ENCODE results near the gene ARHGAP6. TPM values are rescaled to one million over a fixed set of nuclear protein-coding genes. Genes with fewer than 3 reads are reported as not detected.

The ARHGAP6 gene
- total and polyA plus RNA-seq, 3 experiments from 2014 or later: not detected

GRCh38 chrX:11269996-11270395 lies 395.7 kb downstream of the ARHGAP6 start:
- CTCF ChIA-PET: no interaction called here
- Mint-ChIP-seq H3K4me1 (no peaks in the 10 kb centered on the region), H3K27me3 (no peaks in the 10 kb centered on the region), H3K27ac (no peak overlapping the region), H3K9me3 (peaks cover 0 to 2% (median 0%) of the 10 kb centered on the region in 5 donors), H3K36me3 (no peaks in the 10 kb centered on the region), H3K4me3 (no peak overlapping the region)
- DNase-seq: no peak
- POLR2A ChIA-PET: no interaction called here
- Histone ChIP-seq H3K27me3 (ENCODE audit: insufficient read depth, low read length, poor library complexity, severe bottlenecking) (no peaks in the 10 kb centered on the region), H3K4me3 (ENCODE audit: low read length) (no peak overlapping the region), H3K4me1 (ENCODE audit: insufficient read depth, low read length) (no peaks in the 10 kb centered on the region), H3K9me3 (ENCODE audit: low read length) (no peaks in the 10 kb centered on the region), H3K36me3 (ENCODE audit: insufficient read depth, low read length) (no peaks in the 10 kb centered on the region), H3K27ac (ENCODE audit: low read depth, low read length) (no peak overlapping the region)

GRCh38 chrX:11269006-11269405 lies 396.7 kb downstream of the ARHGAP6 start:
- ChIA-PET CTCF (no interaction called here), POLR2A (no interaction called here)
- no peaks in the 10 kb centered on the region for H3K9me3 ChIP-seq (ENCODE audit: low read length)
- no peaks in the 10 kb centered on the region for H3K27me3 ChIP-seq (ENCODE audit: insufficient read depth, low read length, poor library complexity, severe bottlenecking)
- no peaks in the 10 kb centered on the region for H3K36me3 ChIP-seq (ENCODE audit: insufficient read depth, low read length)
- no peak overlapping the region for H3K27ac ChIP-seq (ENCODE audit: low read depth, low read length)
- H3K4me1 ChIP-seq (ENCODE audit: insufficient read depth, low read length): no peaks in the 10 kb centered on the region
- Mint-ChIP-seq H3K36me3 (no peaks in the 10 kb centered on the region), H3K27me3 (no peaks in the 10 kb centered on the region), H3K4me3 (no peak overlapping the region), H3K9me3 (peaks cover 0 to 2% (median 0%) of the 10 kb centered on the region in 5 donors), H3K4me1 (no peaks in the 10 kb centered on the region), H3K27ac (no peak overlapping the region)
- no peak for DNase-seq
- no peak overlapping the region for H3K4me3 ChIP-seq (ENCODE audit: low read length)

- no peaks in the 10 kb centered on the region for H3K36me3 Mint-ChIP-seq
- no peak overlapping the region for H3K27ac Mint-ChIP-seq
- H3K27me3 ChIP-seq (ENCODE audit: insufficient read depth, low read length, poor library complexity, severe bottlenecking): no peaks in the 10 kb centered on the region
- H3K27ac ChIP-seq (ENCODE audit: low read depth, low read length): no peak overlapping the region
- H3K27me3 Mint-ChIP-seq: no peaks in the 10 kb centered on the region
- ChIA-PET POLR2A (no interaction called here), CTCF (no interaction called here)
- H3K9me3 ChIP-seq (ENCODE audit: low read length): no peaks in the 10 kb centered on the region
- no peak overlapping the region for H3K4me3 Mint-ChIP-seq
- no peaks in the 10 kb centered on the region for H3K36me3 ChIP-seq (ENCODE audit: insufficient read depth, low read length)
- H3K4me1 ChIP-seq (ENCODE audit: insufficient read depth, low read length): no peaks in the 10 kb centered on the region
- H3K9me3 Mint-ChIP-seq: peaks cover 0 to 2% (median 0%) of the 10 kb centered on the region in 5 donors
- DNase-seq: no peak
- no peaks in the 10 kb centered on the region for H3K4me1 Mint-ChIP-seq
- H3K4me3 ChIP-seq (ENCODE audit: low read length): no peak overlapping the region
These were observed 398.3 kb downstream of the ARHGAP6 start for GRCh38 chrX:11267425-11267824.

- Histone ChIP-seq H3K27me3 (ENCODE audit: insufficient read depth, low read length, poor library complexity, severe bottlenecking) (no peaks in the 10 kb centered on the region), H3K4me1 (ENCODE audit: insufficient read depth, low read length) (no peaks in the 10 kb centered on the region), H3K27ac (ENCODE audit: low read depth, low read length) (no peak overlapping the region), H3K4me3 (ENCODE audit: low read length) (no peak overlapping the region), H3K9me3 (ENCODE audit: low read length) (no peaks in the 10 kb centered on the region), H3K36me3 (ENCODE audit: insufficient read depth, low read length) (no peaks in the 10 kb centered on the region)
- Mint-ChIP-seq H3K27me3 (no peaks in the 10 kb centered on the region), H3K4me1 (no peaks in the 10 kb centered on the region), H3K9me3 (peaks cover 0 to 2% (median 0%) of the 10 kb centered on the region in 5 donors), H3K27ac (no peak overlapping the region), H3K36me3 (no peaks in the 10 kb centered on the region), H3K4me3 (no peak overlapping the region)
- no peak for DNase-seq
- CTCF ChIA-PET: no interaction called here
- POLR2A ChIA-PET: no interaction called here
These were observed 399.1 kb downstream of the ARHGAP6 start for GRCh38 chrX:11266573-11267003.

GRCh38 chrX:11265352-11265751 lies 400.4 kb downstream of the ARHGAP6 start:
- Mint-ChIP-seq H3K9me3 (peaks cover 0 to 2% (median 0%) of the 10 kb centered on the region in 5 donors), H3K4me1 (no peaks in the 10 kb centered on the region), H3K36me3 (no peaks in the 10 kb centered on the region), H3K27me3 (no peaks in the 10 kb centered on the region), H3K27ac (no peak overlapping the region), H3K4me3 (no peak overlapping the region)
- no peak for DNase-seq
- Histone ChIP-seq H3K27me3 (ENCODE audit: insufficient read depth, low read length, poor library complexity, severe bottlenecking) (no peaks in the 10 kb centered on the region), H3K36me3 (ENCODE audit: insufficient read depth, low read length) (no peaks in the 10 kb centered on the region), H3K4me1 (ENCODE audit: insufficient read depth, low read length) (no peaks in the 10 kb centered on the region), H3K4me3 (ENCODE audit: low read length) (no peak overlapping the region), H3K27ac (ENCODE audit: low read depth, low read length) (peak overlapping the region; percentile 31), H3K9me3 (ENCODE audit: low read length) (no peaks in the 10 kb centered on the region)
- ChIA-PET POLR2A (no interaction called here), CTCF (no interaction called here)

GRCh38 chrX:11264925-11265324 lies 400.8 kb downstream of the ARHGAP6 start:
- Histone ChIP-seq H3K4me1 (ENCODE audit: insufficient read depth, low read length) (no peaks in the 10 kb centered on the region), H3K9me3 (ENCODE audit: low read length) (no peaks in the 10 kb centered on the region), H3K27me3 (ENCODE audit: insufficient read depth, low read length, poor library complexity, severe bottlenecking) (no peaks in the 10 kb centered on the region), H3K36me3 (ENCODE audit: insufficient read depth, low read length) (no peaks in the 10 kb centered on the region), H3K27ac (ENCODE audit: low read depth, low read length) (no peak overlapping the region), H3K4me3 (ENCODE audit: low read length) (no peak overlapping the region)
- Mint-ChIP-seq H3K27ac (no peak overlapping the region), H3K9me3 (peaks cover 0 to 2% (median 0%) of the 10 kb centered on the region in 5 donors), H3K4me3 (no peak overlapping the region), H3K4me1 (no peaks in the 10 kb centered on the region), H3K27me3 (no peaks in the 10 kb centered on the region), H3K36me3 (no peaks in the 10 kb centered on the region)
- DNase-seq: no peak
- ChIA-PET POLR2A (no interaction called here), CTCF (no interaction called here)

- Histone ChIP-seq H3K27me3 (ENCODE audit: insufficient read depth, low read length, poor library complexity, severe bottlenecking) (no peaks in the 10 kb centered on the region), H3K27ac (ENCODE audit: low read depth, low read length) (no peak overlapping the region), H3K4me1 (ENCODE audit: insufficient read depth, low read length) (no peaks in the 10 kb centered on the region), H3K9me3 (ENCODE audit: low read length) (no peaks in the 10 kb centered on the region), H3K36me3 (ENCODE audit: insufficient read depth, low read length) (no peaks in the 10 kb centered on the region), H3K4me3 (ENCODE audit: low read length) (no peak overlapping the region)
- no peak overlapping the region for H3K27ac Mint-ChIP-seq
- H3K36me3 Mint-ChIP-seq: no peaks in the 10 kb centered on the region
- H3K4me1 Mint-ChIP-seq: no peaks in the 10 kb centered on the region
- POLR2A ChIA-PET: no interaction called here
- H3K4me3 Mint-ChIP-seq: no peak overlapping the region
- CTCF ChIA-PET: no interaction called here
- DNase-seq: no peak
- H3K9me3 Mint-ChIP-seq: peaks cover 0 to 3% (median 0%) of the 10 kb centered on the region in 5 donors
- H3K27me3 Mint-ChIP-seq: no peaks in the 10 kb centered on the region
These were observed 404.5 kb downstream of the ARHGAP6 start for GRCh38 chrX:11261260-11261659.

- no peak for DNase-seq
- Histone ChIP-seq H3K27ac (ENCODE audit: low read depth, low read length) (no peak overlapping the region), H3K9me3 (ENCODE audit: low read length) (no peaks in the 10 kb centered on the region), H3K4me1 (ENCODE audit: insufficient read depth, low read length) (no peaks in the 10 kb centered on the region), H3K4me3 (ENCODE audit: low read length) (no peak overlapping the region), H3K27me3 (ENCODE audit: insufficient read depth, low read length, poor library complexity, severe bottlenecking) (no peaks in the 10 kb centered on the region), H3K36me3 (ENCODE audit: insufficient read depth, low read length) (no peaks in the 10 kb centered on the region)
- Mint-ChIP-seq H3K4me1 (no peaks in the 10 kb centered on the region), H3K27ac (no peak overlapping the region), H3K36me3 (no peaks in the 10 kb centered on the region), H3K9me3 (peaks cover 0 to 3% (median 0%) of the 10 kb centered on the region in 5 donors), H3K4me3 (no peak overlapping the region), H3K27me3 (no peaks in the 10 kb centered on the region)
- ChIA-PET POLR2A (no interaction called here), CTCF (no interaction called here)
These were observed 406.3 kb downstream of the ARHGAP6 start for GRCh38 chrX:11259437-11259836.

- H3K9me3 ChIP-seq (ENCODE audit: low read length): no peaks in the 10 kb centered on the region
- CTCF ChIA-PET: no interaction called here
- Mint-ChIP-seq H3K27me3 (no peaks in the 10 kb centered on the region), H3K4me3 (no peak overlapping the region), H3K9me3 (peaks cover 0 to 3% (median 0%) of the 10 kb centered on the region in 5 donors), H3K36me3 (no peaks in the 10 kb centered on the region), H3K27ac (no peak overlapping the region), H3K4me1 (no peaks in the 10 kb centered on the region)
- H3K36me3 ChIP-seq (ENCODE audit: insufficient read depth, low read length): no peaks in the 10 kb centered on the region
- POLR2A ChIA-PET: no interaction called here
- DNase-seq: no peak
- no peak overlapping the region for H3K27ac ChIP-seq (ENCODE audit: low read depth, low read length)
- no peak overlapping the region for H3K4me3 ChIP-seq (ENCODE audit: low read length)
- no peaks in the 10 kb centered on the region for H3K4me1 ChIP-seq (ENCODE audit: insufficient read depth, low read length)
- H3K27me3 ChIP-seq (ENCODE audit: insufficient read depth, low read length, poor library complexity, severe bottlenecking): no peaks in the 10 kb centered on the region
These were observed 408.0 kb downstream of the ARHGAP6 start for GRCh38 chrX:11257711-11258110.

Measured in CD8-positive, alpha-beta memory T cell (primary cell).